SK-N-SH (cell line): Measurements from ENCODE around the gene USP15. TPM values are rescaled to one million over a fixed set of nuclear protein-coding genes. Genes with fewer than 3 reads are reported as not detected.

Source experiments
- CTCF ChIA-PET: fragments of 300-600, 350-600 bp; formaldehyde crosslinking; extraction: SDS; loops from one replicate; lab custom pipeline; 2021; lab: Yijun Ruan, JAX
- POLR2A ChIA-PET: fragments of 350-600 bp; sonication (Branson Sonifier 250); formaldehyde crosslinking; extraction: SDS; loops from one replicate; lab custom pipeline; 2020; ENCODE audit warnings: antibody characterized with exemption, inconsistent platforms; lab: Yijun Ruan, JAX
- DNase-seq: peaks from one replicate; pipeline ENCODE4 v3.0.0; 2012
- H2AFZ ChIP-seq: fragments of 200-600 bp; sonication (generic); 2 replicates; pipeline ENCODE4 v1.8.1; 2016; ENCODE audit warnings: antibody characterized with exemption, mild to moderate bottlenecking, low read depth
- H3F3A ChIP-seq: fragments of 200-600 bp; sonication (generic); replicated peaks from 2 replicates; pipeline ENCODE3; 2016; ENCODE audit warnings: antibody characterized with exemption, mild to moderate bottlenecking; ENCODE audit not compliant: insufficient read depth
- H3K27ac ChIP-seq, 2 experiments: fragments of 200-500 bp in 1 of 2; fragments of 200-600 bp in 1 of 2; sonication (Bioruptor generic) in 1 of 2; sonication (generic), shearing (Covaris generic) in 1 of 2; 2 replicates each; pipeline versions ENCODE4 v1.5.1 to v1.6.1; 2014 to 2016; ENCODE audit warnings: low read depth in 2 of 2, inconsistent platforms in 1 of 2, low read length in 1 of 2, mild to moderate bottlenecking in 1 of 2, mixed read lengths in 1 of 2
- H3K27me3 ChIP-seq: fragments of 200-600 bp; sonication (generic), shearing (Covaris generic); 2 replicates; pipeline ENCODE4 v1.6.1; 2016; ENCODE audit warnings: mixed run types; ENCODE audit not compliant: insufficient read depth
- H3K36me3 ChIP-seq, 2 experiments: fragments of 200-500 bp in 1 of 2; fragments of 200-600 bp in 1 of 2; sonication (Bioruptor generic) in 1 of 2; sonication (generic) in 1 of 2; replicated peaks in 1 of 2; 2 replicates each; pipeline versions ENCODE3 to v1.5.1; 2014 to 2016; ENCODE audit warnings: low read length in 1 of 2, mild to moderate bottlenecking in 1 of 2; ENCODE audit not compliant: insufficient read depth in 2 of 2, control insufficient read depth in 1 of 2
- H3K4me1 ChIP-seq, 2 experiments: fragments of 200-500 bp in 1 of 2; fragments of 200-600 bp in 1 of 2; sonication (Bioruptor generic) in 1 of 2; sonication (generic), shearing (Covaris generic) in 1 of 2; 2 replicates each; pipeline versions ENCODE4 v1.5.1 to v1.6.1; 2014 to 2016; ENCODE audit warnings: low read depth in 1 of 2, low read length in 1 of 2, mixed run types in 1 of 2; ENCODE audit not compliant: insufficient read depth in 2 of 2, control insufficient read depth in 1 of 2
- H3K4me2 ChIP-seq: fragments of 200-600 bp; sonication (generic), shearing (Covaris generic); 2 replicates; pipeline ENCODE4 v1.6.1; 2017; ENCODE audit warnings: mixed run types
- H3K4me3 ChIP-seq, 2 experiments: fragments of 200-500 bp in 1 of 2; fragments of 200-600 bp in 1 of 2; sonication (Bioruptor generic) in 1 of 2; sonication (generic), shearing (Covaris generic) in 1 of 2; 2 replicates each; pipeline versions ENCODE4 v1.5.1 to v1.8.1; 2014 to 2016; ENCODE audit warnings: low read depth in 2 of 2, inconsistent platforms in 1 of 2, low read length in 1 of 2, mild to moderate bottlenecking in 1 of 2, mixed read lengths in 1 of 2, moderate library complexity in 1 of 2
- H3K79me2 ChIP-seq: fragments of 200-600 bp; sonication (generic); 2 replicates; pipeline ENCODE4 v1.8.1; 2017; ENCODE audit warnings: mild to moderate bottlenecking; ENCODE audit not compliant: insufficient read depth
- H3K9ac ChIP-seq: fragments of 200-600 bp; sonication (generic); 2 replicates; pipeline ENCODE4 v1.6.1; 2017; ENCODE audit warnings: mixed run types
- H3K9me2 ChIP-seq: fragments of 200-600 bp; sonication (generic); 2 replicates; pipeline ENCODE4 v1.6.1; 2017; ENCODE audit warnings: mixed run types
- H3K9me3 ChIP-seq: fragments of 200-600 bp; sonication (generic); 2 replicates; pipeline ENCODE4 v1.6.1; 2017; ENCODE audit warnings: mixed run types, mild to moderate bottlenecking, moderate library complexity
- H4K20me1 ChIP-seq: fragments of 200-600 bp; sonication (generic); 2 replicates; pipeline ENCODE4 v1.6.1; 2017; ENCODE audit warnings: mild to moderate bottlenecking, mixed run types; ENCODE audit not compliant: insufficient read depth
- CTCF ChIP-seq: fragments of 200-600 bp; sonication (generic); IDR thresholded peaks from 2 replicates; pipeline ENCODE4 v1.6.1; 2017; ENCODE audit warnings: antibody characterized with exemption, mild to moderate bottlenecking, moderate library complexity
- EZH2phosphoT487 ChIP-seq: fragments of 200-600 bp; sonication (generic); IDR thresholded peaks from 2 replicates; pipeline ENCODE4 v1.6.1; 2017; ENCODE audit warnings: low read depth, mixed run types, mild to moderate bottlenecking, antibody characterized with exemption, moderate library complexity, borderline replicate concordance
- FOXJ3 ChIP-seq: sonication (generic); formaldehyde crosslinking; IDR thresholded peaks from 2 replicates; pipeline ENCODE4 v1.5.1; 2020; ENCODE audit warnings: mild to moderate bottlenecking, missing genetic modification reagents
- GATA2 ChIP-seq: sonication (generic); formaldehyde crosslinking; IDR thresholded peaks from 2 replicates; pipeline ENCODE4 v1.5.0; 2020; ENCODE audit warnings: mild to moderate bottlenecking, missing genetic modification reagents
- JUND ChIP-seq: IDR thresholded peaks from 2 replicates; pipeline ENCODE4 v1.4.0; 2012
- MAX ChIP-seq: IDR thresholded peaks from 2 replicates; pipeline ENCODE4 v1.4.0; 2012; ENCODE audit warnings: low read depth
- MXI1 ChIP-seq: IDR thresholded peaks from 2 replicates; pipeline ENCODE4 v1.6.1; 2012; ENCODE audit warnings: mild to moderate bottlenecking, low read depth, low read length, improper control_type of control experiment
- NFIC ChIP-seq: IDR thresholded peaks from 2 replicates; pipeline ENCODE4 v1.4.0; 2012; ENCODE audit warnings: borderline replicate concordance
- PBX3 ChIP-seq: IDR thresholded peaks from 2 replicates; pipeline ENCODE4; 2012
- POLR2AphosphoS5 ChIP-seq: IDR thresholded peaks from 2 replicates; pipeline ENCODE4 v1.6.1; 2012; ENCODE audit warnings: low read depth, low read length
- RCOR1 ChIP-seq: fragments of 150-350 bp; IDR thresholded peaks from 2 replicates; pipeline ENCODE4 v1.6.1; 2017; ENCODE audit warnings: antibody characterized with exemption, low read length
- RXRA ChIP-seq: IDR thresholded peaks from 2 replicates; pipeline ENCODE4 v1.4.0; 2012; ENCODE audit warnings: low read depth, mild to moderate bottlenecking, borderline replicate concordance
- TCF12 ChIP-seq: IDR thresholded peaks from 2 replicates; pipeline ENCODE4 v1.4.0; 2012
- USF1 ChIP-seq: IDR thresholded peaks from 2 replicates; pipeline ENCODE4 v1.4.0; 2012; ENCODE audit warnings: low read depth, borderline replicate concordance
- YY1 ChIP-seq: IDR thresholded peaks from 2 replicates; pipeline ENCODE4 v1.4.0; 2012; ENCODE audit warnings: low read depth, mild to moderate bottlenecking
- WGBS: methylation state at CpG from one replicate; pipeline ENCODE4 v1.1.6; 2017; ENCODE audit warnings: low lambda C conversion rate; 5-methylcytosine and 5-hydroxymethylcytosine counted together
- polyA plus RNA-seq, 3 experiments: library from polyadenylated mRNA; depleted of rRNA; stranded (reverse); fragments of >200 nt; gene quantifications; 2 replicates each; pipeline ENCODE4 v1.2.3, GENCODE V29; 2012

Gene USP15
- polyA plus RNA-seq, 1 of the 3 experiments (the other 2 are of a cell fraction): 13.2 TPM

- 58% methylated on average over 3 of the region's 3 CpGs for WGBS
- no peaks in the 10 kb centered on the region for H3F3A ChIP-seq
- H2AFZ ChIP-seq: no peak overlapping the region
- no peak for TF ChIP-seq GATA2 (CRISPR knock-in tag)
- no peak for TF ChIP-seq USF1
- TF ChIP-seq RCOR1: no peak
- TF ChIP-seq MXI1: no peak
- H3K79me2 ChIP-seq: no peaks in the 10 kb centered on the region
- no peaks in the 10 kb centered on the region for H3K36me3 ChIP-seq
- H3K9ac ChIP-seq: no peak overlapping the region
- no peaks in the 10 kb centered on the region for H3K4me1 ChIP-seq
- no peaks in the 10 kb centered on the region for H3K9me2 ChIP-seq
- no peaks in the 10 kb centered on the region for H3K27me3 ChIP-seq
- DNase-seq: no peak
- CTCF ChIA-PET: interaction anchor here (1.3 kb wide), 1 partner anchor 15 kb away, joined by 4 read pairs; no protein-coding TSS in a partner anchor
- H3K4me3 ChIP-seq: no peak overlapping the region
- no peaks in the 10 kb centered on the region for H4K20me1 ChIP-seq
- H3K9me3 ChIP-seq: no peaks in the 10 kb centered on the region
- POLR2A ChIA-PET: no interaction called here
- H3K4me2 ChIP-seq: no peak overlapping the region
- H3K27ac ChIP-seq: no peak overlapping the region
Measured at GRCh38 chr12:62224601-62225000, 35.6 kb upstream of the USP15 start.

GRCh38 chr12:62227091-62227490, 33.1 kb upstream of the USP15 start:
- no peaks in the 10 kb centered on the region for H3K4me1 ChIP-seq
- no peak overlapping the region for H3K4me3 ChIP-seq
- H3K27ac ChIP-seq: no peak overlapping the region
- H3F3A ChIP-seq: no peaks in the 10 kb centered on the region
- no peaks in the 10 kb centered on the region for H3K9me2 ChIP-seq
- no peaks in the 10 kb centered on the region for H3K27me3 ChIP-seq
- no peak overlapping the region for H2AFZ ChIP-seq
- 0% methylated on average over 2 of the region's 2 CpGs for WGBS
- TF ChIP-seq FOXJ3 (CRISPR knock-in tag) (no peak), CTCF (no peak), POLR2AphosphoS5 (no peak), RXRA (no peak), YY1 (no peak)
- CTCF ChIA-PET: no interaction called here
- no peak overlapping the region for H3K9ac ChIP-seq
- DNase-seq: no peak
- no peak overlapping the region for H3K4me2 ChIP-seq
- H3K79me2 ChIP-seq: no peaks in the 10 kb centered on the region
- POLR2A ChIA-PET: no interaction called here
- no peaks in the 10 kb centered on the region for H3K36me3 ChIP-seq
- H4K20me1 ChIP-seq: no peaks in the 10 kb centered on the region
- H3K9me3 ChIP-seq: no peaks in the 10 kb centered on the region

- no peaks in the 10 kb centered on the region for H3K36me3 ChIP-seq
- H2AFZ ChIP-seq: no peak overlapping the region
- no peak overlapping the region for H3K4me2 ChIP-seq
- no peaks in the 10 kb centered on the region for H3K79me2 ChIP-seq
- H3K9me2 ChIP-seq: no peaks in the 10 kb centered on the region
- H3K4me3 ChIP-seq: no peak overlapping the region
- H3K4me1 ChIP-seq: no peaks in the 10 kb centered on the region
- ChIA-PET POLR2A (no interaction called here), CTCF (no interaction called here)
- no peak overlapping the region for H3K9ac ChIP-seq
- no peak overlapping the region for H3K27ac ChIP-seq
- 21% methylated on average over 2 of the region's 2 CpGs for WGBS
- H4K20me1 ChIP-seq: no peaks in the 10 kb centered on the region
- H3K27me3 ChIP-seq: no peaks in the 10 kb centered on the region
- H3K9me3 ChIP-seq: no peaks in the 10 kb centered on the region
- no peaks in the 10 kb centered on the region for H3F3A ChIP-seq
- no peak for DNase-seq
- TF ChIP-seq MXI1 (no peak), EZH2phosphoT487 (no peak), MAX (no peak), NFIC (no peak), USF1 (no peak), JUND (no peak), GATA2 (CRISPR knock-in tag) (no peak), TCF12 (no peak), CTCF (no peak), PBX3 (no peak), YY1 (no peak)
Measured at GRCh38 chr12:62230652-62231051, 29.6 kb upstream of the USP15 start.
